Testis (tissue), 3 donors: ENCODE data around the gene PRUNE2. TPM values are rescaled to one million over a fixed set of nuclear protein-coding genes. Genes with fewer than 3 reads are reported as not detected.

Experiments used
- DNase-seq: peaks from one replicate; pipeline ENCODE4 v3.0.0-alpha.2; 2019
- H3K27ac ChIP-seq, 2 donors: fragments of 200-600 bp; sonication (generic); one replicate each; pipeline ENCODE4 v1.5.1; 2019
- H3K27me3 ChIP-seq: fragments of 200-600 bp; sonication (generic); one replicate; pipeline ENCODE4 v1.5.1; 2019
- H3K36me3 ChIP-seq: fragments of 200-600 bp; sonication (generic); one replicate; pipeline ENCODE4 v1.5.1; 2017; ENCODE audit warnings: low read depth; ENCODE audit errors: missing control alignments
- H3K4me1 ChIP-seq: fragments of 200-600 bp; sonication (generic); one replicate; pipeline ENCODE4 v1.5.1; 2019
- H3K4me3 ChIP-seq, 2 donors: fragments of 200-600 bp; sonication (generic); one replicate each; pipeline ENCODE4 v1.5.1; 2017 to 2019
- H3K9me3 ChIP-seq: fragments of 200-600 bp; sonication (generic); one replicate; pipeline ENCODE4 v1.5.1; 2017
- POLR2A ChIP-seq: fragments of 450-650 bp; IDR thresholded peaks from one replicate; pipeline ENCODE4 v1.6.1; 2017; ENCODE audit warnings: antibody characterized with exemption, mild to moderate bottlenecking, moderate library complexity
- WGBS, 2 donors: methylation state at CpG; one replicate each; pipeline ENCODE4 v1.1.5; 2018; 5-methylcytosine and 5-hydroxymethylcytosine counted together
- intact Hi-C: fragments of 100-400 bp; cut with DNase I; formaldehyde crosslinking; loops from one replicate; pipeline ENCODE4 v1.15.1; 2023; ENCODE audit warnings: low total_unique reads
- polyA plus RNA-seq: library from polyadenylated mRNA; stranded (reverse); fragments of 350-450 nt; fragmentation: Illumina TruSeq; extraction: RNeasy Lipid Tissue Mini Kit (QIAGEN cat#74804); gene quantifications from one replicate; pipeline ENCODE4 v1.2.3, GENCODE V29; 2014; ENCODE audit warnings: low read depth, low replicate concordance; ENCODE audit not compliant: insufficient read depth
- total RNA-seq, 2 donors: library from RNA; depleted of rRNA; stranded (reverse); fragments of >200 nt; gene quantifications; one replicate each; pipeline ENCODE4 v1.2.3, GENCODE V29; 2016
- TF ChIP-seq, protein P1 (sequence below), 3 experiments: fragments of 450-650 bp in 2 of 3; fragments of 200-600 bp in 1 of 3; sonication (generic) in 1 of 3; IDR thresholded peaks; one replicate each; pipeline ENCODE4 v1.5.1; 2016 to 2019; ENCODE audit warnings: antibody characterized with exemption in 3 of 3, mild to moderate bottlenecking in 2 of 3, moderate library complexity in 1 of 3

PRUNE2 gene
- total and polyA plus RNA-seq, 3 donors from 2014 or later = 15.8 to 19.3 (median 17.2) TPM

DNA sequence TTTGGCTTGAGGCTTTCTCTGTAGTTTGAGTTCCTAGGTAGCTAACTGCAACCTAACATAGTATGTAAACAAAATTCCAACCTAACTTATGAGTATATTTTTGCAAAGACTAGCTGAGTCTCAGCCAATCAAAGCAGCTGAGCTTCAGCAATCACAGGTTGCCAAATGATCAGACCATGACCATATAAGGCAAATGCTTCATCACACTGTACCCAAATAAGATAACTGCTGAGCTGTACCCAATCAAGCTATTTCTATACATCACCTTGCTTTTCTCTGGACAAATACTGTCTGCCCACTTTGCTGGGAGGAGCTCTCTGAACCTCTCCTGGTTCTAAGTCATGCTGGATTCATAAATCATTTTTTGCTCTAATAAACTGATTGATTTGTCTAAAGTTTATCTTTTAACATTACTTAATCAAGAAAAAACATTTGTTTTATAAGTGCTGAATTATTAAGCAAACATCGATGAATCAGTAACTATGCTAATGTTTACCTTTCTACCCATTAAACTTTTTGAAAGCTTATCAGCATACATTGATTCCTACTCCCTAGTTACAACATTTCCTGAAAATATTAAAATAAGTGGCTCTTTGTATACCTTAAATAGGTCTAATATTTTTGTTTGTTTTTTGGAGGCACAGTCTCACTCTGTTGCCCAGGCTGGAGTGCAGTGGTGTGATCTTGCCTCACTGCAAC is 271.4 kb downstream of the PRUNE2 start:
- Histone ChIP-seq H3K4me1 (no peaks in the 10 kb centered on the region), H3K27me3 (no peaks in the 10 kb centered on the region), H3K36me3 (no peaks in the 10 kb centered on the region), H3K4me3 (no peak overlapping the region), H3K27ac (no peak overlapping the region), H3K9me3 (no peaks in the 10 kb centered on the region)
- 88 to 89% methylated on average over 1 of the region's 1 CpG for whole genome bisulfite sequencing, 2 donors
- no peak for DNase-seq
- TF ChIP-seq, protein P1, sequence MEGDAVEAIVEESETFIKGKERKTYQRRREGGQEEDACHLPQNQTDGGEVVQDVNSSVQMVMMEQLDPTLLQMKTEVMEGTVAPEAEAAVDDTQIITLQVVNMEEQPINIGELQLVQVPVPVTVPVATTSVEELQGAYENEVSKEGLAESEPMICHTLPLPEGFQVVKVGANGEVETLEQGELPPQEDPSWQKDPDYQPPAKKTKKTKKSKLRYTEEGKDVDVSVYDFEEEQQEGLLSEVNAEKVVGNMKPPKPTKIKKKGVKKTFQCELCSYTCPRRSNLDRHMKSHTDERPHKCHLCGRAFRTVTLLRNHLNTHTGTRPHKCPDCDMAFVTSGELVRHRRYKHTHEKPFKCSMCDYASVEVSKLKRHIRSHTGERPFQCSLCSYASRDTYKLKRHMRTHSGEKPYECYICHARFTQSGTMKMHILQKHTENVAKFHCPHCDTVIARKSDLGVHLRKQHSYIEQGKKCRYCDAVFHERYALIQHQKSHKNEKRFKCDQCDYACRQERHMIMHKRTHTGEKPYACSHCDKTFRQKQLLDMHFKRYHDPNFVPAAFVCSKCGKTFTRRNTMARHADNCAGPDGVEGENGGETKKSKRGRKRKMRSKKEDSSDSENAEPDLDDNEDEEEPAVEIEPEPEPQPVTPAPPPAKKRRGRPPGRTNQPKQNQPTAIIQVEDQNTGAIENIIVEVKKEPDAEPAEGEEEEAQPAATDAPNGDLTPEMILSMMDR (IDR thresholded peaks at IDR 0.05) = no peak
- intact Hi-C loops = no loop called here

GRCh38 chr9:76630916-76631315 is 275.0 kb downstream of the PRUNE2 start:
- H3K36me3 ChIP-seq = no peaks in the 10 kb centered on the region

GRCh38 chr9:76629205-76629990 is 276.5 kb downstream of the PRUNE2 start:
- 82 to 83% methylated on average over 4 of the region's 4 CpGs for WGBS, 2 donors
- no peak for DNase-seq
- Histone ChIP-seq H3K27me3 (no peaks in the 10 kb centered on the region), H3K36me3 (no peaks in the 10 kb centered on the region), H3K4me3 (no peak overlapping the region), H3K4me1 (no peaks in the 10 kb centered on the region), H3K9me3 (no peaks in the 10 kb centered on the region), H3K27ac (no peak overlapping the region)
- intact Hi-C loops = no loop called here
- TF ChIP-seq POLR2A = no peak
- TF ChIP-seq, protein P1 (IDR thresholded peaks at IDR 0.05) = no peak

More at GRCh38 chr9:76630916-76631315, 275.0 kb downstream of the PRUNE2 start:
- no peaks in the 10 kb centered on the region for H3K9me3 ChIP-seq
- intact Hi-C loops = no loop called here
- H3K27me3 ChIP-seq = no peaks in the 10 kb centered on the region
- no peak for DNase-seq
- WGBS, 2 donors = 65 to 67% methylated on average over 3 of the region's 3 CpGs
- TF ChIP-seq POLR2A = no peak
- TF ChIP-seq, protein P1 (IDR thresholded peaks at IDR 0.05) = no peak
- no peak overlapping the region for H3K4me3 ChIP-seq
- H3K27ac ChIP-seq = no peak overlapping the region
- H3K4me1 ChIP-seq = no peaks in the 10 kb centered on the region

- DNase-seq = no peak
- H3K27ac ChIP-seq = no peak overlapping the region
- intact Hi-C loops = no loop called here
- H3K9me3 ChIP-seq = no peaks in the 10 kb centered on the region
- no peaks in the 10 kb centered on the region for H3K27me3 ChIP-seq
- no peak overlapping the region for H3K4me3 ChIP-seq
- H3K4me1 ChIP-seq = no peaks in the 10 kb centered on the region
- TF ChIP-seq, protein P1 (IDR thresholded peaks at IDR 0.05) = no peak
- no peak for TF ChIP-seq POLR2A
- WGBS, 2 donors = 61 to 68% methylated on average over 5 of the region's 5 CpGs
- H3K36me3 ChIP-seq = no peaks in the 10 kb centered on the region
Observed at GRCh38 chr9:76628155-76628554, 277.8 kb downstream of the PRUNE2 start.
